Peyer's patch (tissue), 4 donors: Measurements from ENCODE around the gene SRA1.
"Not testable (repeated sequence)": the region's sequence is repeated elsewhere in the genome, so short reads cannot be mapped to it uniquely, and the experiment has no call there.

ENCODE experiments used
- CTCF ChIP-seq, 6 experiments: fragments of 450-650 bp in 4 of 6; fragments of 200-600 bp in 2 of 6; sonication (generic) in 1 of 6; IDR thresholded peaks; one replicate each; pipeline ENCODE4 v1.5.1; 2017 to 2019; ENCODE audit warnings: antibody characterized with exemption in 6 of 6, mild to moderate bottlenecking in 3 of 6, moderate library complexity in 1 of 6
- POLR2A ChIP-seq, 2 donors: fragments of 450-650 bp; IDR thresholded peaks; one replicate each; pipeline ENCODE4 v1.5.1; 2017; ENCODE audit warnings: antibody characterized with exemption in 2 of 2, mild to moderate bottlenecking in 2 of 2, moderate library complexity in 2 of 2

GRCh38 chr5:140593070-140593469 lies 35.8 kb upstream of the SRA1 start:
- not testable (repeated sequence) for TF ChIP-seq CTCF, POLR2A (IDR thresholded peaks at IDR 0.05)
